ENCODE data around the gene SBNO2.

Gene SBNO2

DNA sequence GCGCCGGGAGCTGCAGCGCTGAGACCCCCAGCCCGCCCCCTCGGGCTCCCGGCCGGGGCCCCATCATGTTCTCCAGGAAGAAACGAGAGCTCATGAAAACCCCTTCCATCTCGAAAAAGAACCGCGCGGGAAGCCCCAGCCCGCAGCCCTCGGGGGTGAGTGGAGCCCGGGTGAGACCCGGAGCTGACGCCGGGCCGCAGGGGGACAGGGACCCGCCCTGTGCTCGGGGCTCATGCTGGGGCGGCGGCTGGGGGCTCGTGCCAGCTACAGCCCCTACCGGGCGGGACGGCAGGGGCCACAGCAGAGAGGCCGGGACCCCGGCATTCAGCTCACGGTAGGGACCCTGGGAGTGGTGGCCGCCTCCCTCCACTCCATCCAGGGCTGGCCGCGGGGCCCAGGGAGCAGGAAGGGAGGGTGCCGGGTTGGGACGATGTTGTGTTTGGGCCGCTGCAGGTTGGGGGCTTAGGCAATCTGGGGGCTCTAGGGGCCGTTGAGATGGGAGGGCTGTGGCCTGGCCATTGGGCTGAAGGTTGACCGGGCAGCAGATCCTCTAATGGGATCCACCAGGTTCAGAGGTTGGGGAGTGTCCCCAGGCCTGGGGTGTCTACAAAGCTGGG is 106.6 kb downstream of the SBNO2 start:
- TF ChIP-seq, protein P1, sequence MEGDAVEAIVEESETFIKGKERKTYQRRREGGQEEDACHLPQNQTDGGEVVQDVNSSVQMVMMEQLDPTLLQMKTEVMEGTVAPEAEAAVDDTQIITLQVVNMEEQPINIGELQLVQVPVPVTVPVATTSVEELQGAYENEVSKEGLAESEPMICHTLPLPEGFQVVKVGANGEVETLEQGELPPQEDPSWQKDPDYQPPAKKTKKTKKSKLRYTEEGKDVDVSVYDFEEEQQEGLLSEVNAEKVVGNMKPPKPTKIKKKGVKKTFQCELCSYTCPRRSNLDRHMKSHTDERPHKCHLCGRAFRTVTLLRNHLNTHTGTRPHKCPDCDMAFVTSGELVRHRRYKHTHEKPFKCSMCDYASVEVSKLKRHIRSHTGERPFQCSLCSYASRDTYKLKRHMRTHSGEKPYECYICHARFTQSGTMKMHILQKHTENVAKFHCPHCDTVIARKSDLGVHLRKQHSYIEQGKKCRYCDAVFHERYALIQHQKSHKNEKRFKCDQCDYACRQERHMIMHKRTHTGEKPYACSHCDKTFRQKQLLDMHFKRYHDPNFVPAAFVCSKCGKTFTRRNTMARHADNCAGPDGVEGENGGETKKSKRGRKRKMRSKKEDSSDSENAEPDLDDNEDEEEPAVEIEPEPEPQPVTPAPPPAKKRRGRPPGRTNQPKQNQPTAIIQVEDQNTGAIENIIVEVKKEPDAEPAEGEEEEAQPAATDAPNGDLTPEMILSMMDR (IDR thresholded peaks at IDR 0.05; ENCODE audit: borderline replicate concordance, control extremely low read depth, extremely low read depth, insufficient read depth, missing control alignments), result no peak
- in situ Hi-C loops (cut with MboI; ENCODE audit: low sequenced_read_pairs, unreplicated experiment), result no loop called here
- DNase-seq (ENCODE audit: low spot score), result peak; percentile 47

DNA sequence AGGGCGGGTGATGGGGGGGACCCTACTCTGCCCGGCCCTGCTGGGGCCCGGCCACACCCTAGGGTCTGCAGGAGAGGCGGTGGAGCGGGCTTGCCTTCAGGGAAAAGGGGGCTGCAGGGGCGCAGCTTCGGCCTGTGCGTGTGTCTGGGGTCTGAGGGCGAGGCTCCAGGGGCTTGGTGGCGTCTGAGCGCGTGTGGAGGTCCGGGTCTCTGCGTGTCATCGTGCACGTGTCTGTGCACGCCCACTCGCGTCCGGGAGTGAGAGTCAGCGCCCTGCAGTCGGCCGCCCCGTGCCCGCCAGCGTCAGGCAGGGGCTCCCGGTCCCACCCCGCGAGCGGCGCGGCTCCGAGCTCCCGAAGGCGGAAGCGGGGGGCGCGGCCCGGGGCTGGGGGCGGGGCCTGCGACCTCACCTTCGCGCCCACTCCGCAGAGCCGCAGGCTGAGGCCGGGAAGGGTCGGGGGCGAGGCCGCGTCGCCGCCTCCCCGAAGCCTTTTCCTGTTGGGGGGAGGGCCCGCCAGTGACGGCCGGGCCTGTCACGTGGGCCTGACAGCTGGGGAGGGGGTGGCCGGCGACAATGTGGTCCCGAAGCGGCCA is 107.2 kb downstream of the SBNO2 start, which contains the start of gene ARHGAP45:
TSS of gene ARHGAP45 (plus strand) at position 420 of the 593 bp plus-strand sequence. CDS start 239 bp downstream, outside the sequence.
- peak; percentile 91 for DNase-seq (ENCODE audit: low spot score)
- in situ Hi-C loops (cut with MboI; ENCODE audit: low sequenced_read_pairs, unreplicated experiment), result no loop called here
- TF ChIP-seq, protein P1 (IDR thresholded peaks at IDR 0.05; ENCODE audit: borderline replicate concordance, control extremely low read depth, extremely low read depth, insufficient read depth, missing control alignments), result no peak

DNA sequence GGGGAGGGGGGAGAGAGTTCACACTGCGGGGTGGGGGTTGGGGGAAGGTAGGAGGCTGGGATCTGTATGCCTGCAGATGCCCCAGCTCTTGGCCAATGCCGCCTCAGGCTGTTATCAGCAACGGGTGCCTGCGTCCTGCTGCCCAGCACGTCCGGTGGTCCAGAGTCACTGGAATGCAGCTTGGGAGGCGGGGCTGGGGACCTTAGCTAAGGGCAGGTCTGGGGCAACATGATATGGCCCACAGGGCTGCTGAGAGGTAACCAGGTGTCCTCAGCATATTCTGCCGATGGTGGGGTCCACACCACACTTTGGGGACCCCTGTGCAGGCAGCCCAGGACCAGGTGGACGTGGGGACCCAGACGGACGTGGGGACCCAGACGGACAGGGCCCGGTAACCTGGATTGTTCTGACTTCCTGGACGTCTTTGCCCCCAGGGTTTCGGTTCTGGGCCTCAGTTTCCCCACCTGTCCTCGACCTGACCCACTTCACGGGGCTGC is 107.8 kb downstream of the SBNO2 start:
- TF ChIP-seq, protein P1 (IDR thresholded peaks at IDR 0.05; ENCODE audit: borderline replicate concordance, control extremely low read depth, extremely low read depth, insufficient read depth, missing control alignments), result no peak
- in situ Hi-C loops (cut with MboI; ENCODE audit: low sequenced_read_pairs, unreplicated experiment), result no loop called here
- no peak for DNase-seq (ENCODE audit: low spot score)

DNA sequence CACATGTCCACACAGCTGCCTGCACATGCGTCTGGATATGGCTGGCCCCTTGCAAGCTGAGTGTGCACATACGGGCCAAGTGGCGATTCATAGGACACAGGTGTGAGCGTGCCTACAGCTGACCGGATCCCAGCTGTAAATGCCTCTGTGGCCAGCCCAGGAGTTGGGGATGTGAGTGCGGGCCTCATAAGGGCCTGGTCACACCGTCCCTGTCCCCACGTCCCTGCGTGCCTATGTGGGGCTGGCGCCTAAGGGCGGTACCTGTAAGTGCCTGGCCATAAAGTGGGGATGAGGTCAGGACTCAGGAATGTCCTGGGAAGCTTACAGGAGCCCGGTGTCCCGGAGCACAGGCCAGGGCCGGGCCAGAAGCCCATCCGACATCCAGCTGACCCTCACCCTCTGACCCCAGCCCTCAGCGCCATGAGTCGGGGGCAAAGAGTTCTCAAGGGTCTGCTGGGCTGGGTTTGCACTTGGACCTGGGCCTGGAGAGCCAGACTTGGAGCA is 108.4 kb downstream of the SBNO2 start:
- TF ChIP-seq, protein P1 (IDR thresholded peaks at IDR 0.05; ENCODE audit: borderline replicate concordance, control extremely low read depth, extremely low read depth, insufficient read depth, missing control alignments), result no peak
- DNase-seq (ENCODE audit: low spot score), result no peak
- in situ Hi-C loops (cut with MboI; ENCODE audit: low sequenced_read_pairs, unreplicated experiment), result no loop called here

DNA sequence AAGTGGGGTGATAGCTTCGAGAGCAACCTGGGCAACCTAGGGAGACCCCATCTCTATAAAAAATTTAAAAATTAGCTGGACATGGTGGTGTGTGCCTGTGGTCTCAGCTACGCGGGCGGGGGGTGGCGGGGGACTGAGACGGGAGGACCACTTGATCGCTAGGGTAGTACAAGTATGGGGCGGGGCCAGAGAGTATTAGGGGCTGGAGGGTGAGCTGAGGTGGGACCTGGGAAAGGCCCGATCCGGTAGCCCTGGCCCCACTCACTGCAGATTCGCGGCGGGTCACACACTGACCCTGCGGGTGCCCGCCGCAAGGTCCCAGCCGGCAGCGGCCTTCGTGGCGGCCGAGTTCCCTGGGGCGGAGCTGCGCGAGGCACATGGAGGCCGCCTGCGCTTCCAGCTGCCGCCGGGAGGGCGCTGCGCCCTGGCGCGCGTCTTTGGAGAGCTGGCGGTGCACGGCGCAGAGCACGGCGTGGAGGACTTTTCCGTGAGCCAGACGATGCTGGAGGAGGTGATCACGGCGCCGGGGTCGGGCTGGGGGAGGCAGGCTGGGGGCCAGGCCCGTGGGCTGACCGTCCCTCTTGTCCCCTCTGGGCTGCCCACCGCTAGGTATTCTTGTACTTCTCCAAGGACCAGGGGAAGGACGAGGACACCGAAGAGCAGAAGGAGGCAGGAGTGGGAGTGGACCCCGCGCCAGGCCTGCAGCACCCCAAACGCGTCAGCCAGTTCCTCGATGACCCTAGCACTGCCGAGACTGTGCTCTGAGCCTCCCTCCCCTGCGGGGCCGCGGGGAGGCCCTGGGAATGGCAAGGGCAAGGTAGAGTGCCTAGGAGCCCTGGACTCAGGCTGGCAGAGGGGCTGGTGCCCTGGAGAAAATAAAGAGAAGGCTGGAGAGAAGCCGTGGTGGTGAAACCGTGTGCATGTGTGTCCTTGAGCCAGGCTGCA is 109.1 kb downstream of the SBNO2 start:
- in situ Hi-C loops (cut with MboI; ENCODE audit: low sequenced_read_pairs, unreplicated experiment), result no loop called here
- TF ChIP-seq, protein P1 (IDR thresholded peaks at IDR 0.05; ENCODE audit: borderline replicate concordance, control extremely low read depth, extremely low read depth, insufficient read depth, missing control alignments), result peak; percentile 88
- DNase-seq (ENCODE audit: low spot score), result peak; percentile 76
